Endodermal cell (in vitro differentiated cells): Measurements from ENCODE around the gene KDF1. TPM values are rescaled to one million over a fixed set of nuclear protein-coding genes. Genes with fewer than 3 reads are reported as not detected.

Experiments used
- DNase-seq: peaks from one replicate; pipeline ENCODE4 v3.0.0-alpha.2; 2017
- H3K27ac ChIP-seq: 2 replicates; pipeline ENCODE4 v1.5.1; 2013; ENCODE audit warnings: mild to moderate bottlenecking, low read depth, low read length, moderate library complexity
- H3K27me3 ChIP-seq: 2 replicates; pipeline ENCODE4 v1.6.1; 2013; ENCODE audit warnings: mild to moderate bottlenecking, low read length, moderate library complexity; ENCODE audit not compliant: insufficient read depth, control insufficient read depth, poor library complexity, severe bottlenecking
- H3K36me3 ChIP-seq: 2 replicates; pipeline ENCODE4 v1.7.0; 2013; ENCODE audit warnings: mild to moderate bottlenecking, low read length, moderate library complexity; ENCODE audit not compliant: control insufficient read depth, insufficient read depth
- H3K4me1 ChIP-seq: one replicate; pipeline ENCODE4 v1.7.0; 2013; ENCODE audit warnings: low read length; ENCODE audit not compliant: control insufficient read depth, insufficient read depth
- H3K4me3 ChIP-seq: 2 replicates; pipeline ENCODE4 v1.5.1; 2013; ENCODE audit warnings: mild to moderate bottlenecking, low read length, moderate library complexity
- H3K9ac ChIP-seq: 2 replicates; pipeline ENCODE4 v1.6.1; 2013; ENCODE audit warnings: mild to moderate bottlenecking, low read length, moderate library complexity; ENCODE audit not compliant: poor library complexity, severe bottlenecking; ENCODE audit errors: extremely low read depth
- H3K9me3 ChIP-seq: 2 replicates; pipeline ENCODE4 v1.6.1; 2013; ENCODE audit warnings: mild to moderate bottlenecking, low read length, moderate library complexity; ENCODE audit not compliant: control insufficient read depth
- H3K27ac Mint-ChIP-seq: 2 replicates; pipeline ENCODE4 v1.8.0; 2020; ENCODE audit warnings: mixed read lengths
- H3K27me3 Mint-ChIP-seq: 2 replicates; pipeline ENCODE4 v1.8.0; 2021; ENCODE audit warnings: mild to moderate bottlenecking, mixed read lengths; ENCODE audit not compliant: insufficient read depth
- H3K36me3 Mint-ChIP-seq: 2 replicates; pipeline ENCODE4 v1.8.0; 2020; ENCODE audit warnings: low read depth, mixed read lengths
- H3K4me1 Mint-ChIP-seq: 2 replicates; pipeline ENCODE4 v1.8.0; 2020; ENCODE audit warnings: mixed read lengths
- H3K4me3 Mint-ChIP-seq: 2 replicates; pipeline ENCODE4 v1.8.0; 2020; ENCODE audit warnings: mild to moderate bottlenecking, moderate library complexity, mixed read lengths
- H3K9me3 Mint-ChIP-seq: 2 replicates; pipeline ENCODE4 v1.8.0; 2020; ENCODE audit warnings: mild to moderate bottlenecking, mixed read lengths
- WGBS, 2 experiments: methylation state at CpG; one replicate each; pipeline versions ENCODE4 v1.1.5 to v1.1.7; 2013; ENCODE audit warnings: missing lambda C conversion rate in 2 of 2, mixed read lengths in 1 of 2; ENCODE audit not compliant: insufficient coverage in 1 of 2, insufficient read length in 1 of 2; 5-methylcytosine and 5-hydroxymethylcytosine counted together
- total RNA-seq, 2 donors: library from RNA; stranded (reverse); fragmentation: NEBNext Ultra II Directional in 1 of 2; extraction: Animal tissue kit (Norgen Biotek cat#: 25700) in 1 of 2; gene quantifications; 2 replicates in 1 of 2; 3 replicates in 1 of 2; pipeline ENCODE4 v1.2.1, GENCODE V29; 2021
- TF ChIP-seq, protein P1 (sequence below): fragments of 200-600 bp; sonication (generic); conservative IDR thresholded peaks from 2 replicates; pipeline ENCODE4 v1.5.0; 2021; ENCODE audit warnings: antibody characterized with exemption, mild to moderate bottlenecking

The KDF1 gene
- total RNA-seq, 2 donors from 2014 or later: 17.2 to 22.7 TPM

GRCh38 chr1:26922901-26923300, 37.4 kb downstream of the KDF1 start:
- no peaks in the 10 kb centered on the region for H3K27me3 ChIP-seq
- Mint-ChIP-seq H3K4me3 (peak overlapping the region; percentile 86), H3K4me1 (peaks cover 16% of the 10 kb centered on the region), H3K9me3 (no peaks in the 10 kb centered on the region), H3K27ac (peak overlapping the region; percentile 96), H3K36me3 (peaks cover 39% of the 10 kb centered on the region), H3K27me3 (no peaks in the 10 kb centered on the region)
- no peaks in the 10 kb centered on the region for H3K9me3 ChIP-seq
- peak overlapping the region; percentile 83 for H3K9ac ChIP-seq
- no peak for DNase-seq
- H3K4me1 ChIP-seq: peaks cover 8% of the 10 kb centered on the region
- H3K27ac ChIP-seq: no peak overlapping the region
- peak overlapping the region; percentile 97 for H3K4me3 ChIP-seq
- TF ChIP-seq, protein P1, sequence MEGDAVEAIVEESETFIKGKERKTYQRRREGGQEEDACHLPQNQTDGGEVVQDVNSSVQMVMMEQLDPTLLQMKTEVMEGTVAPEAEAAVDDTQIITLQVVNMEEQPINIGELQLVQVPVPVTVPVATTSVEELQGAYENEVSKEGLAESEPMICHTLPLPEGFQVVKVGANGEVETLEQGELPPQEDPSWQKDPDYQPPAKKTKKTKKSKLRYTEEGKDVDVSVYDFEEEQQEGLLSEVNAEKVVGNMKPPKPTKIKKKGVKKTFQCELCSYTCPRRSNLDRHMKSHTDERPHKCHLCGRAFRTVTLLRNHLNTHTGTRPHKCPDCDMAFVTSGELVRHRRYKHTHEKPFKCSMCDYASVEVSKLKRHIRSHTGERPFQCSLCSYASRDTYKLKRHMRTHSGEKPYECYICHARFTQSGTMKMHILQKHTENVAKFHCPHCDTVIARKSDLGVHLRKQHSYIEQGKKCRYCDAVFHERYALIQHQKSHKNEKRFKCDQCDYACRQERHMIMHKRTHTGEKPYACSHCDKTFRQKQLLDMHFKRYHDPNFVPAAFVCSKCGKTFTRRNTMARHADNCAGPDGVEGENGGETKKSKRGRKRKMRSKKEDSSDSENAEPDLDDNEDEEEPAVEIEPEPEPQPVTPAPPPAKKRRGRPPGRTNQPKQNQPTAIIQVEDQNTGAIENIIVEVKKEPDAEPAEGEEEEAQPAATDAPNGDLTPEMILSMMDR: no peak
- H3K36me3 ChIP-seq: peaks cover 40% of the 10 kb centered on the region
- WGBS, 2 experiments: 92 to 94% methylated on average over 3 of the region's 3 CpGs

DNA sequence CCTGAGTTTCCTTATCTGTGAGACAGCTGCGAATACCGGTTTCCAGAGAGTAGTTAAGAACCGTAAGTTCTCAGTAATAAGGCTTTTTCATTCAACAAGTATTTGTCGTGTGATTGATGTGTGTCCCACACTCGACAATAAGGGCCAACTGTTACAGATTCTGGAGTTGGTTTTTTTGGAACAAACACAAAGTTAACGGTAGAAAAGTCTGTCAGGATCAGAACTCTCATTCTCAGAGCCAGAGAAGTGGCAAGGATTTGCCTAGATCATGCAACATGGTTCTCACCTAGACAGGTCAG, 37.9 kb downstream of the KDF1 start:
- H3K27ac ChIP-seq: no peak overlapping the region
- Mint-ChIP-seq H3K27me3 (no peaks in the 10 kb centered on the region), H3K36me3 (peaks cover 34% of the 10 kb centered on the region), H3K4me3 (peak overlapping the region; percentile 86), H3K27ac (peak overlapping the region; percentile 96), H3K4me1 (peaks cover 16% of the 10 kb centered on the region), H3K9me3 (no peaks in the 10 kb centered on the region)
- H3K9ac ChIP-seq: peak overlapping the region; percentile 83
- 48 to 61% methylated on average over 6 of the region's 6 CpGs for WGBS, 2 experiments
- peaks cover 35% of the 10 kb centered on the region for H3K36me3 ChIP-seq
- no peak for DNase-seq
- H3K27me3 ChIP-seq: no peaks in the 10 kb centered on the region
- peak overlapping the region; percentile 97 for H3K4me3 ChIP-seq
- TF ChIP-seq, protein P1: no peak
- peaks cover 8% of the 10 kb centered on the region for H3K4me1 ChIP-seq
- no peaks in the 10 kb centered on the region for H3K9me3 ChIP-seq

GRCh38 chr1:26921540-26922430, 38.5 kb downstream of the KDF1 start, which contains the start of gene NUDC:
NUDC (plus strand) TSS chr1:26921743; CDS start chr1:26921849, 106 bp downstream.
- H3K27ac Mint-ChIP-seq: peak within 1 kb of the TSS; percentile 96
- Histone ChIP-seq H3K27me3 (no peaks in the 10 kb centered on the region), H3K4me3 (peak within 1 kb of the TSS; percentile 97), H3K9ac (peak within 1 kb of the TSS; percentile 83), H3K27ac (peak within 1 kb of the TSS; percentile 66), H3K36me3 (peaks cover 31% of the 10 kb centered on the region), H3K9me3 (no peaks in the 10 kb centered on the region), H3K4me1 (peaks cover 8% of the 10 kb centered on the region)
- H3K4me3 Mint-ChIP-seq: peak within 1 kb of the TSS; percentile 86
- no peaks in the 10 kb centered on the region for H3K9me3 Mint-ChIP-seq
- H3K36me3 Mint-ChIP-seq: peaks cover 31% of the 10 kb centered on the region
- H3K4me1 Mint-ChIP-seq: peaks cover 16% of the 10 kb centered on the region
- WGBS, 2 experiments: 2 to 3% methylated on average over 45 to 83 of the region's 83 CpGs
- TF ChIP-seq, protein P1: no peak
- peak; percentile 98 for DNase-seq
- no peaks in the 10 kb centered on the region for H3K27me3 Mint-ChIP-seq
